Spleen (tissue), 7 donors: Measurements from ENCODE around the gene TACR1.
"Not testable (repeated sequence)": the region's sequence is repeated elsewhere in the genome, so short reads cannot be mapped to it uniquely, and the experiment has no call there.

Experiments used
- POLR2AphosphoS5 ChIP-seq, 3 donors: sonication (generic); formaldehyde crosslinking; IDR thresholded peaks; one replicate each; pipeline ENCODE4 v1.5.1; 2017; ENCODE audit warnings: antibody characterized with exemption in 3 of 3
- TF ChIP-seq, protein P1 (sequence below), 11 experiments: fragments of 200-600 bp in 7 of 11; fragments of 450-650 bp in 4 of 11; sonication (generic) in 4 of 11; IDR thresholded peaks in 8 of 11; conservative IDR thresholded peaks in 3 of 11; 1 replicate in 7 of 11; 2 replicates in 4 of 11; pipeline versions ENCODE4 v1.4.0 to v1.8.0; 2016 to 2021; ENCODE audit warnings: antibody characterized with exemption in 11 of 11, inconsistent platforms in 4 of 11, mild to moderate bottlenecking in 1 of 11
- donor health status: DM: no; HTN: no; CAD: no; lungs with moderate emphysema.
- donor health status: DM: no; HTN: no; CAD: no.
- donor health status: DM: no; HTN: no; CAD: no.

DNA sequence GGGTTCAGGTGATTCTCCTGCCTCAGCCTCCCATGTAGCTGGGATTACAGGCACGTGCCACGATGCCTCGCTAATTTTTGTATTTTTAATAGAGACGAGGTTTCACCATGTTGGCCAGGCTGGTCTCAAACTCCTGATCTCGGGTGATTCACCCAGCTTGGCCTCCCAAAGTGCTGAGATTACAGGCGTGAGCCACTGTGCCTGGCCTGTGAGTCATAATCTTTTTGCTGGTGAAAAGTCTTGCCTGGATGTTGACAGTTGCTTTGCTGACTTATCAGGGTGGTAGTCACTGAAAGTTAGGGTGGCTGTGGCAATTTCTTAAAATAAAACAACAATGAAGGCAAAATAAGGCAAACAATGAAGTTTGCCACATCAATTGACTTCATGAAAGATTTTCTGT is 49.3 kb upstream of the TACR1 start:
- TF ChIP-seq, protein P1, sequence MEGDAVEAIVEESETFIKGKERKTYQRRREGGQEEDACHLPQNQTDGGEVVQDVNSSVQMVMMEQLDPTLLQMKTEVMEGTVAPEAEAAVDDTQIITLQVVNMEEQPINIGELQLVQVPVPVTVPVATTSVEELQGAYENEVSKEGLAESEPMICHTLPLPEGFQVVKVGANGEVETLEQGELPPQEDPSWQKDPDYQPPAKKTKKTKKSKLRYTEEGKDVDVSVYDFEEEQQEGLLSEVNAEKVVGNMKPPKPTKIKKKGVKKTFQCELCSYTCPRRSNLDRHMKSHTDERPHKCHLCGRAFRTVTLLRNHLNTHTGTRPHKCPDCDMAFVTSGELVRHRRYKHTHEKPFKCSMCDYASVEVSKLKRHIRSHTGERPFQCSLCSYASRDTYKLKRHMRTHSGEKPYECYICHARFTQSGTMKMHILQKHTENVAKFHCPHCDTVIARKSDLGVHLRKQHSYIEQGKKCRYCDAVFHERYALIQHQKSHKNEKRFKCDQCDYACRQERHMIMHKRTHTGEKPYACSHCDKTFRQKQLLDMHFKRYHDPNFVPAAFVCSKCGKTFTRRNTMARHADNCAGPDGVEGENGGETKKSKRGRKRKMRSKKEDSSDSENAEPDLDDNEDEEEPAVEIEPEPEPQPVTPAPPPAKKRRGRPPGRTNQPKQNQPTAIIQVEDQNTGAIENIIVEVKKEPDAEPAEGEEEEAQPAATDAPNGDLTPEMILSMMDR (IDR thresholded peaks at IDR 0.05 in 8 of 11, conservative IDR thresholded peaks at IDR 0.05 in 3 of 11): not testable (repeated sequence)
- not testable (repeated sequence) for TF ChIP-seq POLR2AphosphoS5 (IDR thresholded peaks at IDR 0.05)
